GM18868 (cell line): Measurements from ENCODE around the gene FAM163A.

Source experiments
- ATAC-seq: cut with Tn5 transposase; IDR thresholded peaks from one replicate; pipeline ENCODE4 v1.9.1; 2021; ENCODE audit warnings: mild to moderate bottlenecking, moderate library complexity; ENCODE audit not compliant: unreplicated experiment

Gene FAM163A

DNA sequence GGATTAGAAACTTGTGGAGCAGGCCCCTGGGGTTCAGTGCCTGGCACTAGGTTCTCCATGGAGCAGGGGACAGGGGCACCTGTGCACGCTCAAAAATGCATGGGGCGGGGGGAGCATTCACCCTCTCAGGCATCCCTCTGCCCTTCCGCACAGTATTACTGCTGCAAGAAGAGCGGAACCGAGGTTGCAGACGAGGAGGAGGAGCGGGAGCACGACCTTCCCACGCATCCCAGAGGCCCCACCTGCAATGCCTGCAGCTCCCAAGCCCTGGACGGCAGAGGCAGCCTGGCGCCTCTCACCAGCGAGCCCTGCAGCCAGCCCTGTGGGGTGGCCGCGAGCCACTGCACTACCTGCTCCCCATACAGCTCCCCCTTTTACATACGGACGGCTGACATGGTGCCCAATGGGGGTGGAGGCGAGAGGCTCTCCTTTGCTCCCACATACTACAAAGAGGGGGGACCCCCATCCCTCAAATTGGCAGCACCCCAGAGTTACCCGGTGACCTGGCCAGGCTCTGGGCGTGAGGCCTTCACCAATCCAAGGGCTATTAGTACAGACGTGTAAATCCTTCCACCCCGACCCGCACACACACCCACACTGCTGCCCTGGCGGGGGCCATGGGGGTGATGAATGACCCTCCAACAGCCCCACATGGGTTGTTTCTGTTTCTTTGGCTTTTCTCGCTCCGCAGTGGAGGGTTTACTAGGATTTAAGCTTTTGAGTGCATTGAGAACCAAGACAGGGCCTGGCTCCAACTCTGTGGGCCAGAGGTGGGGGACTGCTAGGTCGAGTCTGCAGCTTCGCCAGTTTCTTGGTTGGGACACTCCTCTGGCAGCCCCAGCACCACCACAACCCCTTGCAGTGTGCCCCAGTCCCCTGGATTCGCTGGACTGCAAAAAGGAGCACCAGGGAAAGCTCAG lies 70.8 kb downstream of the FAM163A start:
- no peak for ATAC-seq

DNA sequence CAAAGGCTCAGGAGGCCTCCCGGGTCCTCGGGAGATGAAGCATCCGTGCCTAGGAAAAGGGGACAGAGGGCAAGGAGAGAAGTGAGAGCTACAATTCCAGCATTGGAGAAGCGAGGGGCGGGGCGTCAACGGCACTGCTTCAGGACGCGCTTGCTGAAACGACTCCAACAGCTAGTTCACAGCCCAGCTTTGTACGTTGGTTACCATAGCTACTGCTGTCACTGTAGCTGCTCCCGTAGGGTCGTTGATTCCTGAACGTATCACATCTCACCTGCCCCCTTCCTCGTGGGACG lies 71.4 kb downstream of the FAM163A start:
- peak; percentile 38 for ATAC-seq

DNA sequence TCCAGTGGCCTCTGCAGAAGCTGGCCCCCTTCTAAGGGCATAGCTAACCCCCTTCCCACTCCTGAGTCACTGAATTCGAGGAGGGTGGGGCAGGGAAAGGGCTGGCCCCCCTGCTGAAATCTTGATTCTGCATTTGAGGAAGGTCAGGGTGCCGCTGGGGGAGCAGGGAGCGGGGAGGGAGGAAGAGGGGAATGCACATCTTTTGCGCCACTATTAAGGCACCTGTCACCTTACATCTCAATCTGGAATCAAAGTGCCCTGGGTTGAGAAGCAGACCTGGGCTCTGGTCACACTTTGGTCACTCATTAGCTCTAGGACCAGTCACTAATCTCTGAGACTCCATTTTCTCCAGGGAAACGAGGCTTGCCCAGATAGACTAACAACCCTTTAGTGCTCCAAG lies 72.5 kb downstream of the FAM163A start:
- no peak for ATAC-seq

DNA sequence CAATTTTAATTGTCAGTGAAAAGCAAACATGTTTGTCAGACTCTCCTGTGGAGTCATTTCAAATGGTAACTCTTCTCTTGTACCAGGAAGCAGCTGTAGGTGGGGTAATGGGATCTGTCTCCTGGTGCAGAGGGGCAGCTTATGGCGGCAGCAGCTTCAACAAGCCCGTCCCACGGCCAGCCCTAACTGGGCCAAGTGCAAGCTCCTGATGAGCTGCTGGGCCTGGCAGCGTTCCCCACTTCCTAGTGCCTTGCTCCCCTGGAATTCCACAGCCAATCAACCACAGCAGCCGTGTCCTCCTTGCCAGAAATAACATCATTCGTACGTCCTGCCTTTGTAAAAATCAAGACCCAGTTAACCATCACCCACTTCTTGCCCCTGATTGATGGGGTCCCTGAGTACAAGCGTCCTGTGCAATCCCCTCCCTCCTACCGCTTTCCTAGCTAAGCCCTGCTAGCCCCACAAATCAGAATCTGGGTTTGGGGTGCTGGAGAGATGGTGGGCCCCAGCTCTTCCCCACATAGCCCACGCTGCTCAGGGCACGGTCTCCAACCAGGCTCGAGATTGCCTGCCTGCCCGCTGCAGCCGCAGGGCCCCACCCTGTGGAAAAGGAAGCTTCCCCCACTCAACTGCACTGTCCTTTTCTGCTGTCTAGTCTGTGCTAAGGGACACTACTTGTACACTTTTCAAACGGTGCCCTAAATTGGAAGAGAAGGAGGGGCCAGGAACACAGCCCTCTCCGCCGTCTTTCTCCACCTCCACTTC lies 73.3 kb downstream of the FAM163A start:
- ATAC-seq = no peak

DNA sequence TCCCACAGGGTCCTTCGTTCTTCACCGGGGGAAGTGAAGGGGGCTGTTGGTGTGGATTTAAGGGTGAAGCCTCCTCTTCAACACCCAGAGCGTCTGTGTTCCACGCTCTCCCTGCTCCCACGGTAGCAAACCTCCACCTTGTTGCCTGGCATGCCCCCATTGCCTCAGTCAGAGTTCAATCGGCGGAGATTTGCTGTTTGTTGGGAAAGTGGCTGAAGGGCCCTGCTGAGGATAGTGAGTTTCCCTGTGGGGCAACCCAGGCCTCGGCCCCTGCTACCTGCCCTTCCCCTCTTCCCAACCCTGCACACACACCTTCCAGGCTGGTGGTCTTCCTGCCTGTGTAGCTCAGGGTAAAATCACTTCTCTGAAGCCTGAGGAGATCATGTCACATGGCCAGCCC lies 74.0 kb downstream of the FAM163A start:
- no peak for ATAC-seq

DNA sequence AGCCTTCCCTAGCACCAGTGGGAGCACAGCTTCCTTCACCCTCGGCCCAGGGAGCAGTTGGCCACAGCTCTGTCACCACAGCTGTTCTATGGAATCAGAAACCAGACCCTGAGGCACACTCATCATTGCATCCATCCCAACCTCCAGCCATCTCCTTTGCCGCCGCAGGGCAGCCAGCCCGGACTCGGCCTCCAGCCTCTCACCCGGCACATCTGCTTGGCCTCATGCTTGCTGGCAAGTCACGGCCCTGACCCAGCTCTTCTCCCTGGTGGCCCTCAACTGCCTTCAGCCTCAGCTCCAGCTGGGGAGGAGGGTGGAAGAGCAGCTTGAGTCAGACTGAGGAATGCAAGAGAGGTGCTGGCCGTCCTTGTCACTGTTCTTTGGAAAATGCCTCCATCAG lies 74.7 kb downstream of the FAM163A start:
- no peak for ATAC-seq

DNA sequence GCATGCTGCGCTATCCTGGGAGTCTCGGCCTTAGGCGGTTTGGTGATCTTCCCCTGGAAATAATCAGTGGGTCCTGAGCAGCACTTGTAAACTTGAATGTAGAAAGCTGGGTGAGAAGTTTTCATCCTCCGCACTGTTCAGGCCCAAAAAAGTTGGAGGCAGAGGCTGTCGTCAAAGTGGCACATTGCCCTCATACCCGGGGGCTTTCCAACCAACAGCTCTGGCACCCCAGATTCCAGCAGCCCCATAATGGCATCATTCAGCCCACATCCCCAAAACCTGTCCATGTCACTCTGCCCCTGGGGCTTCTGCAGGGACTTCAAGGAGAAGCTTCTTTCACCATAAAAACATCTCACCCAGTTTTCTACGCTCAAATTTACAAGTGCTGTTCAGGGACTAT lies 75.2 kb downstream of the FAM163A start:
- no peak for ATAC-seq

DNA sequence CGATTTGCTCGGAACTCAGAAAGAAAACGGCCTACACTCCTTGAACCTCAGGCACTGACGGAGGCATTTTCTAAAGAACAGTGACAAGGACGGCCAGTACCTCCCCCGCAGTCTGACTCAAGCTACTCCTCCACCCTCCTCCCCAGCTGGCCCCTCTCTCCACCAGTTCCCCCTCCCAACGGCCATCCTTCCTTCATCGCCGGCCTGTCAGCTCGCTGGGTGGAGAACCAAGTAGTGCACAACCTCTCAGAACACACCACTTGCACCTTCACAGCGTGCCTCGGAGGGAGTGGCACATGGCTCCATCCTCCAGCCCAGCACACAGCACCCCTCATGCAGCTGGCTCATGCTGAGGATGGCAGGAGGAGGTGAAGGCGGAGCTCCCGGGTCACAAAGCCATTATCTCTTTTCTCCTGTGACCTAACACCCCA lies 75.7 kb downstream of the FAM163A start:
- no peak for ATAC-seq

DNA sequence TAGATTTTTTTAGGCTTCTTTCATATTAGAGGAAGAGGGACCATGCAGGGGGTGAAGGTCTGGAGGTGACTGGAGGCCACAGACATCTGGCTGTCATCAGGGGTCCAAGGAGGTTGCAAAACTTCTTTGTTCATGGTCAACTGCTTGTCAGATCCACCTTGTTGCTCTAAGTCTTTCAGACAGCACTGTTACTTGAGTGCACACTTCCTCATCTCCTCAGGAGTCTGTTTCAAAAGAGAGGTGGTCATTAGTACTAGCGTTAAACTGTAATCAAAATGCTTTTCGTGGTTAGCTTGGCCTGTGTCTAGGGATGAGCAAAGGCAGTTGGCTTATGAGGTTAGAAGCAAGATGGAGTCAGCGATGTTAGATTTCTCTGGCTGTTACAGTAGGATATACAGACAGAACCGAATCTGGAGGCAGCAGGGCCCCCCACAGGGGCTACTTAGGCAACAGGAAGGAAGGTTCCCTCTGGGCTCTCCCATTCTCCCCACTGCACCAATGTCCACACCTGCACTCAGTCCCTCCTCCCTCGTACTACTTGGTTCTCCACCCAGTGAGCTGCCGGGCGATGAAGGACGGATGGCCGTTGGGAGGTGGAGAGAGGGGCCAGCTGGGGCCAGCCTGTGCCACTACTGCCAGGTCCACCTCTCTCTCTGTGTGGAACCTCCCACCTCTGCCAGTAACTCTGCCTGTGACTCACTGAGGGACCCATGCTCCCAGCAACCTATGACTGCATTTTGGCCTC lies 77.3 kb downstream of the FAM163A start:
- ATAC-seq = no peak

DNA sequence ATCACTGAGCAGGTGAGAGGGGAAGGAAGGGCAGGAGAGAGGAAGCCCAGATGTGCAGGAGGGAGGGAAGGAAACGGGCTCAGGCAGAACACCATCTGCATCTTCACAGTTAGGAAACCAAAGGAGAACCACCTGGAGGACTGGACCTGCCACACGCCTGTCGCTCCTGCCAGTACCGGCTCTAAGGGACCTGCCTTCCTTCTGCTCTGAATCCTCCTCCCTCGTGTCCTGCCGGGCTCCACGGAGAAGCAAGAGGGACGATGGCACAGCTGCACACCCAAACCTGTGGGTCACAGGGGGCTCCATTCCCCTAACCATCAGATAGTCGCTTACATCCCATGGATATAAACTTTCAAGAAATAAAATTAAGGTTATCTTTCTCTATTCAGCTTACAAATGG lies 78.4 kb downstream of the FAM163A start:
- no peak for ATAC-seq

DNA sequence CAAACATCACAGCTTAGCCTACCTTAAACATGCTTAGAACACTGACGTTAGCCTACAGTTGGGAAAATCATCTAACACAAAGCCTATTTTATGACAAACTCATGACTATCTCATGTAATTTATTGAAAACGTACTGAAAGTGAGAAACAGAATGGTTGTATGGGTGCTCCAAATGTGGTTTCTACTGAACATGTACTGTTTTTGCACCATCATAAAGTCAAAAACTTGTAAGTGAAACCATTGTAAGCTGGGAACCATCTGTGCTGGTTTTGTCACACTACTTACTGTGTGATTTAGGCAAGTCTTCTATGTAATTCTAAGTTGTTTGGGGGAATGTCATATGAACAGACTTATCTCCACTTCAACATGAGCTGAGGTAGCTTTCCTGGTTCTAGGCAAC lies 79.0 kb downstream of the FAM163A start:
- ATAC-seq = no peak

DNA sequence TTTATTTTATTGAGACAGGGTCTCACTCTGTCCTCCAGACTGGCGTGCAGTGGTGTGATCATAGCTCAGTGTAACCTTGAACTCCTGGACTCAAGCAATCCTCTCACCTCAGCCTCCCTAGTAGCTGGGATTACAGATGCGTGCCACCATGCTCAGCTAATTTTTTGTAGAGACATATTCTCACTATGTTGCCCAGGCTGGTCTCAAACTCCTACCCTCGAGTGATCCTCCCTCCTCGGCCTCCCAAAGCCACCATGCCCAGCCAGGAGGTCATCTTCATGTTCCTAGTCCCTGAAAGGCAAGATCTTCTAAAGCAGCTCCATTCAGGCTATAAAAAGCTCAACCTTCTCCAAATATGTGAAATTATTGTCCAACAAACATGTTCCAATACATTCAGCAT lies 80.6 kb downstream of the FAM163A start:
- ATAC-seq = no peak

DNA sequence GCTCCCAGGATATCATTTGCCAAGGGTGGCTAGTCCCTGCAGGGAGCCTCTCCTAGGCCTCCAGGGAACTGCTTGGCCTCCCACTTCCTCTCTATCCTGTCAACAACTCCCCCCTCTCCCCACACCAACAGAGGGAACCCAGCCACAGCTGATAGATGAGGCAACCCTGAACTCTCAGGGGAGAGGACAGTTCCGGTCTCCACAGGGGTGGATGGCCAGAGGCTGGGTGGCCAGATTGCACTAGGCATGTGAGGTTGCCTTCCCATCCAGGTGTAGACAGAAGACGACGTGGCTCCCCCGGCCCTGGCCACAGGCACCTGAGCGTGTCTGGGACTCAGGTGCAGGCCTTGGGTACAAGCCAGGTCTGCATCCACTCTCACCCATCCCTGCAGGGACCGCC lies 81.2 kb downstream of the FAM163A start:
- ATAC-seq = no peak

DNA sequence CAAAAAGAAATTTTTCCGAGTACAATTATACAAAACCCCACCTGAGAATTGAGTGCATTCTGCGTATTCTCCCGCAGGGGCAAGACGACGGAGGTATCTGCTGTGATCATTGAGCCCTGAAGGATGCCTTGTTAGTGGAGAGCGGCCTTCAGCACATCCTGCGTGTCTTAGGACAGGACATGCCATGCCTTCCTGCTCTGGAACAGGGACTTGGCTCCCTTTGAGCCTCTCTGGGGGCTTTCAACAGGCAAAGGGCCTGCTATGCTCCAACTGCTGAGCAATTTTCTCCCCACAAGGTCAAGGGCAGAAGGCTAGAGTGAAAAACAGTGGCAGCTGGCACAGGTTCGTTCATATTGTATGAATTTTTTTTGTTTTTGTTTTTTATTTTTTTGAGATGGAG lies 82.1 kb downstream of the FAM163A start:
- ATAC-seq = no peak

DNA sequence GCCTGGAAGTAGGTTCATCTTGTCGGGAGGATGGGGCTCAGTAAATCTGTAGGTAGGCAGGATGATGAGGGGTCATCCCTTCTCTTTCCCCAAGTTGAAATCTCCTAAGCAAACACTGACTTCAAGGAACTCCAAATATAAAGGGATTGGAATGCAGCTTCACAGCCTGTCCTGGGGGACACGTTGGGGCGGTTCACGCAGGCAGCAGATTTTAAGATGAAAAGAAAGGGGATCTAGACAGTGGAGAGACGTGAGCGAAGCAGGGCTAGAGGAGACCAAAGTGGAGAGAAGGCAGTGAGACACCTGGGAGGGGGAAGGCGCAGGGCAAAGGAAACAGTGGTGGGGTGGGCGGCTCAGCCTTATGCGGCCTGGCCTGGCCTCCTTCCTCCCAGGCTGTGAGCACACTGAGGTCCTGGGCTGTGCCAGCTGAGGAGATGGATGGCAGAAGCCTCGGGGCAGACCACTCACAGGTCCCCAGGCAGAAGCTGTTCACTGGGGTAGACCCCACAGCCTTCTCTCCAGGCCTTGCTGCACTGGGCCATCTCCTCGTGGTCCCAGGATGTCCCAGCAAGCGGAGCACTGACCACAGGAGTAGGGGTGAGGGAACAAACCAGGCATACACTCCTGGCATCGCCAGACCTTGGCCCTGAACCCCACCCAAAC lies 82.8 kb downstream of the FAM163A start:
- ATAC-seq = no peak

DNA sequence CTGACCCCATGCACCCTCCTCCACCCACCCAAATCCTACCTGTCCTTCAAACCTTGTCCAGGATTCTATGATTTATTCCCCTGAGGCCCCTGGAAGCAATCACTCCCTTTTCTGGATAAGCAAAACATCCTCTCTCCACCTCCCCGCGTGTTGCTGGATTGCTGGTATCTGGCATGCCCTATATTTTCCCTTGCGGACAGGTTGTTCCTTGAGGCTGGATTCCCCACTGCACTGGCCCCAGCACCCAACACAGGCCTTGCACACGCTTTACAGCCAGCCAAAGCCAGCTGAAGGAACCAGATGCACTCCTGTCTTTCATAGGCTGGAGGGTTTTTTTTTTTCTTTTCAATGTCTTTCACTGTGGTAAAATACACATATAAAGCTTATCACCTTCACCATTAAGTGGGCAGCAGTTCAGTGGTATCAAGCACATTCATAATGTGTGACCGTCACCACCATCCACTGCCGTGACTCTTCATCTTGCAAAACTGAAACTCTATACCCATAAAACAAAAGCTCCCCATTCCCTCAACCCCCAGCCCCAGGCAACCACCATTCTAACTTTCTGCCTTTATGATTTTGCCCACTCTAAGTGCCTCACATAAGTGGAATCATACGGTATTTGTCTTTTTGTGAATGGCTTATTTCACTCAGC lies 83.7 kb downstream of the FAM163A start:
- no peak for ATAC-seq

DNA sequence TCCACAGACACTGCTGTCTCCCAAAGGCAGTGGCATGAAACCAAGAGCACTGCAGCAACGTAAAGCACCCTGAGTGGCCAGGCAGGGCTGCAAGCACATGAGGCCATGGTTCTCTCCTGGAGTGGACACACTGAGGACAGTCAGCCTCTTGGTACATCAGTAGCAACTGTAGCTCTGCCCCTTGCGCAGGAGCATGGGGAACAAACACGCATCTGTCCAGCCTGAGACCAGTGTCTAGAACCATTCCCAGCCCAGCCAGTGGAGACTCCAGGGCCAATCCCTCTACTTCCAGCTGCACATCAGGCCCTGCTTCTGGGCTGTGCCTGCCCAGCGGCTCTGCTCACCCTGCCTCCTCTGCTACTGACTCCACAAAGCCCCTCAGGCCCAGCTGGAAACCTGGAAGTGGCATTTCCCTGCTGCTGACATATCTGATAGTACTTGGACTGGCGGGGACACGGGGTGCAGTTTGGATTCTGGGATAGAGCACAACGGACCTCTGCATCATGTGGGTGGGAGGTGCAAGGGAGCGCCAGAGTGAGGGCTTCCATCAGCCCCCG lies 85.5 kb downstream of the FAM163A start:
- no peak for ATAC-seq

DNA sequence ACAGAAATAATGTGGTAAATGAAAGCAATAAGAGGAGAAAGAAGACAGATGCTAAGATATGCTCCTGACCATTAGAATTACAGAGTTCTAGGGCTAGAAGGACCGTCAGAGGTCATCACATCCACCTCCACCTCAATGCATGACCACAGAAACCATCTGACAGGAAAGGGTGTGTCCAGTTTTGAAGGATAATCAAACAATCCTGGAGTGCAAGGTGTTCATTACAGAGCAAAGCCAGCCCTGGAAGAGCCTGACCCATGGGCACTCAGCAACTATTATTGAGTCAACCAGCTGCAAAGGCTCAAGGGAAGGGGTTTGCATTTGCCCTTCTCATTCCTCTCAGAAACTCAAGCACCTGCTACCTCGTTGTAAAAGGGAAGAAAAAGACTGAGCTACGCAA lies 88.1 kb downstream of the FAM163A start:
- ATAC-seq = no peak

DNA sequence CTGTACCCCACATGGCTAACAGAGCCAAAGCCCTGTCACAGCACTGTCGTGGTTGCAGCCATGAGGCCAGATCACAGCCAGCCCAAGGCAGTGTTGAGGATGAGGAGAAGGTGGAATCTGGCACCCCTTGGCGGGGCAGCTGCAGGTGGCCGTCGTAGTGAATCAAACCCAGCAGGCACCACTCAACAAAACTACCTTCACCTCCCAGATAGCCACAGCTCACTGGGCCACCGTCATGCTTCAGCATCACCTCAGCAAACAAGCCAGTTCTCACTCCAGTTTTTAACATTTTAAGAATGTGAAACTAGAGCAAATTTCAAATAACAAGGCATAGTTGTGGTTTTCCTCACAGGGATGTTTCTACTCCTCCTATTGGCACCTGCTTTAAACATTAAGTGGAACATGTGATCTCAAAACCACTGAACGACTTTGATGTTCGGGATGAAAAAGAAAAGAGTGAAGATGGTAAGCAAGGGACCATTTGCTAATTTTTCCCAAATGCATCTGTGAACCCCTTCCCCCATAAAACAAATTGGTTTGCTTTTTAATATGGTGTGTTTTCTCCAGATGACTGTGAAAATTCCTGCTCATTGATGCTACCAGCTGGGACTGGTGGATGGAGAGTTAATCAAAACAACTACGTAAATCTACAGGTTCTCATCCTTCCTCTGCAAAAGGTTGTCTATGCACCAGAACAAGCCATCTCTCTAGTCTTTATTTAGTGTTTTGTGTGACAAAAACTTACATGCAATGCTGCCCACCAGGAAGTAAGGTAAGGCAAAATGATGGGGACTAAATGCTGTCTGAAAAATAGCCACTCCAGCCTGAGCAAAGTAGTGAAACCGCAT lies 89.0 kb downstream of the FAM163A start:
- ATAC-seq = no peak
